HFFc6 (cell line): Measurements from ENCODE around the gene KASH5. TPM values are rescaled to one million over a fixed set of nuclear protein-coding genes. Genes with fewer than 3 reads are reported as not detected.

Experiments used
- DNase-seq: peaks from one replicate; pipeline ENCODE4 v3.0.0-alpha.2; 2018
- H3K27ac Mint-ChIP-seq: 2 replicates; pipeline ENCODE4 v1.8.0; 2020; ENCODE audit warnings: mild to moderate bottlenecking, mixed read lengths
- H3K27me3 Mint-ChIP-seq: 2 replicates; pipeline ENCODE4 v1.8.0; 2021; ENCODE audit warnings: mild to moderate bottlenecking, moderate library complexity, mixed read lengths; ENCODE audit not compliant: insufficient read depth
- H3K36me3 Mint-ChIP-seq: 2 replicates; pipeline ENCODE4 v1.8.0; 2021; ENCODE audit warnings: low read depth, mixed read lengths
- H3K4me1 Mint-ChIP-seq: 2 replicates; pipeline ENCODE4 v1.8.0; 2020; ENCODE audit warnings: low read depth, mixed read lengths
- H3K4me3 Mint-ChIP-seq: 2 replicates; pipeline ENCODE4 v1.8.0; 2020; ENCODE audit warnings: mild to moderate bottlenecking, moderate library complexity, mixed read lengths
- H3K9me3 Mint-ChIP-seq: 2 replicates; pipeline ENCODE4 v1.8.0; 2020; ENCODE audit warnings: mild to moderate bottlenecking, mixed read lengths
- CTCF ChIP-seq: fragments of 200-600 bp; sonication (generic); IDR thresholded peaks from 2 replicates; pipeline ENCODE4 v1.5.0; 2021; ENCODE audit warnings: antibody characterized with exemption, mild to moderate bottlenecking
- total RNA-seq, 6 experiments: library from RNA; stranded (reverse); fragmentation: NEBNext Ultra II Directional; extraction: Animal tissue kit (Norgen Biotek cat#: 25700); gene quantifications; 2 replicates in 1 of 6; 3 replicates in 5 of 6; pipeline ENCODE4 v1.2.3, GENCODE V29; 2021

The KASH5 gene
- total RNA-seq, 6 experiments from 2014 or later = not detected

GRCh38 chr19:49462492-49462891 is 74.4 kb downstream of the KASH5 start:
- no peak for DNase-seq
- no peaks in the 10 kb centered on the region for H3K27me3 Mint-ChIP-seq
- H3K27ac Mint-ChIP-seq = no peak overlapping the region
- H3K36me3 Mint-ChIP-seq = no peaks in the 10 kb centered on the region
- H3K4me1 Mint-ChIP-seq = no peaks in the 10 kb centered on the region
- no peak overlapping the region for H3K4me3 Mint-ChIP-seq
- no peaks in the 10 kb centered on the region for H3K9me3 Mint-ChIP-seq
- TF ChIP-seq CTCF = no peak

- no peak for DNase-seq
- H3K4me1 Mint-ChIP-seq = no peaks in the 10 kb centered on the region
- H3K27me3 Mint-ChIP-seq = no peaks in the 10 kb centered on the region
- no peak overlapping the region for H3K27ac Mint-ChIP-seq
- H3K4me3 Mint-ChIP-seq = no peak overlapping the region
- no peak for TF ChIP-seq CTCF
- no peaks in the 10 kb centered on the region for H3K9me3 Mint-ChIP-seq
- no peaks in the 10 kb centered on the region for H3K36me3 Mint-ChIP-seq
Observed at GRCh38 chr19:49463960-49464740, 76.1 kb downstream of the KASH5 start.

GRCh38 chr19:49465371-49465770 is 77.3 kb downstream of the KASH5 start:
- H3K36me3 Mint-ChIP-seq = no peaks in the 10 kb centered on the region
- TF ChIP-seq CTCF = no peak
- no peak overlapping the region for H3K4me3 Mint-ChIP-seq
- no peak for DNase-seq
- no peaks in the 10 kb centered on the region for H3K4me1 Mint-ChIP-seq
- no peak overlapping the region for H3K27ac Mint-ChIP-seq
- H3K9me3 Mint-ChIP-seq = no peaks in the 10 kb centered on the region
- H3K27me3 Mint-ChIP-seq = no peaks in the 10 kb centered on the region

Other genes starting within 250 kb of the KASH5 start
- not detected for gene HRC, start 232.9 kb upstream of the KASH5 start, total RNA-seq
- 10 to 100 TPM; 25.5 to 32.5 (median 30.5) TPM for gene TRPM4, start 230.5 kb upstream of the KASH5 start, total RNA-seq
- gene SLC6A16, start 63.1 kb upstream of the KASH5 start, total RNA-seq = under 1 TPM in 5 of 6 experiments, not detected in 1; 0.26 to 0.53 (median 0.40) TPM
- not detected for gene CD37, start 52.8 kb upstream of the KASH5 start, total RNA-seq
- gene TEAD2, start 25.8 kb upstream of the KASH5 start, total RNA-seq = 10 to 100 TPM; 16.5 to 23.1 (median 20.8) TPM
- not detected for gene DKKL1, start 24.4 kb upstream of the KASH5 start, total RNA-seq
- not detected for gene PTH2, start 35.2 kb downstream of the KASH5 start, total RNA-seq
- gene GFY, start 37.1 kb downstream of the KASH5 start, total RNA-seq = not detected
- gene SLC17A7, start 53.3 kb downstream of the KASH5 start, total RNA-seq = under 1 TPM in 5 of 6 experiments, not detected in 1; 0.05 to 0.17 (median 0.09) TPM
- 10 to 100 TPM; 55.8 to 65.6 (median 57.5) TPM for gene PIH1D1, start 63.6 kb downstream of the KASH5 start, total RNA-seq
- 10 to 100 TPM; 13.9 to 23.0 (median 19.8) TPM for gene ALDH16A1, start 65.0 kb downstream of the KASH5 start, total RNA-seq
- gene FLT3LG, start 86.0 kb downstream of the KASH5 start, total RNA-seq = 10 to 100 TPM in 2 of 6 experiments, 1 to 10 TPM in 4; 4.9 to 12.5 (median 9.4) TPM
- 1,000 to 10,000 TPM; 2,015 to 2,373 (median 2,179) TPM for gene RPL13A, start 99.4 kb downstream of the KASH5 start, total RNA-seq
- gene RPS11, start 108.2 kb downstream of the KASH5 start, total RNA-seq = 1,000 to 10,000 TPM; 1,343 to 1,545 (median 1,429) TPM
- 10 to 100 TPM; 33.2 to 39.3 (median 37.4) TPM for gene FCGRT, start 124.4 kb downstream of the KASH5 start, total RNA-seq
- gene RCN3, start 139.8 kb downstream of the KASH5 start, total RNA-seq = 100 to 1,000 TPM; 117 to 316 (median 287) TPM
- gene NOSIP, start 192.3 kb downstream of the KASH5 start, total RNA-seq = 10 to 100 TPM; 66.0 to 79.7 (median 72.4) TPM
- gene PRRG2, start 193.1 kb downstream of the KASH5 start, total RNA-seq = under 1 TPM; 0.33 to 0.69 (median 0.42) TPM
- gene PRR12, start 202.9 kb downstream of the KASH5 start, total RNA-seq = 10 to 100 TPM; 23.3 to 26.2 (median 24.3) TPM